ENCODE measurements around the gene ZNF689. TPM values are rescaled to one million over a fixed set of nuclear protein-coding genes. Genes with fewer than 3 reads are reported as not detected.

The ZNF689 gene
- total RNA-seq, 4 donors from 2014 or later, result 7.5 to 12.5 (median 9.9) TPM

GRCh38 chr16:30571445-30572322 is 38.5 kb downstream of the ZNF689 start, which contains the start of gene ZNF688:
Gene ZNF688 (minus strand): TSS chr16:30571714. CDS start chr16:30571629, 85 bp downstream.
- Histone ChIP-seq H3K27ac (peak within 1 kb of the TSS; percentile 98 to 99 (median 98)), H3K27me3 (no peaks in the 10 kb centered on the region), H3K36me3 (peaks cover 0 to 4% (median 0%) of the 10 kb centered on the region in 3 donors), H3K9me3 (no peaks in the 10 kb centered on the region), H3K4me1 (peaks cover 4 to 23% (median 14%) of the 10 kb centered on the region in 4 donors), H3K4me3 (peak within 1 kb of the TSS; percentile 81 to 95 (median 86))
- TF ChIP-seq CTCF (IDR thresholded peaks at IDR 0.05), result peak in 1 of 6 experiments; percentile 20
- TF ChIP-seq POLR2A (IDR thresholded peaks at IDR 0.05), result peak; percentile 53 to 66
- DNase-seq, result peak; percentile 93 to 98 (median 94)

- no peak for DNase-seq
- H3K36me3 ChIP-seq, result peaks cover 0 to 3% (median 0%) of the 10 kb centered on the region in 3 donors
- H3K27me3 ChIP-seq, result no peaks in the 10 kb centered on the region
- H3K9me3 ChIP-seq, result no peaks in the 10 kb centered on the region
- peak overlapping the region; percentile 81 to 95 (median 86) for H3K4me3 ChIP-seq
- peak overlapping the region; percentile 98 to 99 (median 98) for H3K27ac ChIP-seq
- TF ChIP-seq CTCF (IDR thresholded peaks at IDR 0.05), result no peak
- no peak for TF ChIP-seq POLR2A (IDR thresholded peaks at IDR 0.05)
- H3K4me1 ChIP-seq, result peaks cover 4 to 23% (median 14%) of the 10 kb centered on the region in 4 donors
Measured at GRCh38 chr16:30570636-30571444, 39.3 kb downstream of the ZNF689 start.

GRCh38 chr16:30569746-30570635 is 40.2 kb downstream of the ZNF689 start:
- Histone ChIP-seq H3K27ac (peak overlapping the region; percentile 30 to 99 (median 98)), H3K4me1 (peaks cover 4 to 23% (median 14%) of the 10 kb centered on the region in 4 donors), H3K27me3 (no peaks in the 10 kb centered on the region), H3K4me3 (peak overlapping the region in 1 of 4 donors; percentile 95), H3K36me3 (peaks cover 0 to 3% (median 0%) of the 10 kb centered on the region in 3 donors), H3K9me3 (no peaks in the 10 kb centered on the region)
- DNase-seq, result no peak
- no peak for TF ChIP-seq POLR2A (IDR thresholded peaks at IDR 0.05)
- no peak for TF ChIP-seq CTCF (IDR thresholded peaks at IDR 0.05)

- peaks cover 4 to 23% (median 14%) of the 10 kb centered on the region in 4 donors for H3K4me1 ChIP-seq
Measured at GRCh38 chr16:30569281-30569680, 40.9 kb downstream of the ZNF689 start.

More at GRCh38 chr16:30569281-30569680, 40.9 kb downstream of the ZNF689 start:
- DNase-seq, result no peak
- Histone ChIP-seq H3K4me3 (no peak overlapping the region), H3K27me3 (no peaks in the 10 kb centered on the region), H3K9me3 (no peaks in the 10 kb centered on the region), H3K27ac (peak overlapping the region in 1 of 4 donors; percentile 70), H3K36me3 (peaks cover 0 to 3% (median 0%) of the 10 kb centered on the region in 3 donors)
- TF ChIP-seq POLR2A (IDR thresholded peaks at IDR 0.05) (no peak), CTCF (IDR thresholded peaks at IDR 0.05) (no peak)

All from Peyer's patch (tissue), 4 donors.